Choroid plexus epithelial cell (primary cell): ENCODE results near the gene EME2.

Experiments used
- DNase-seq: peaks from one replicate; pipeline ENCODE4 v3.0.0-alpha.2; 2010; ENCODE audit warnings: low read depth
- H3K4me3 ChIP-seq: 2 replicates; pipeline ENCODE4 v1.5.1; 2011; ENCODE audit warnings: low read depth, mild to moderate bottlenecking, control low read depth, low read length, moderate library complexity
- TF ChIP-seq, protein P1 (sequence below): conservative IDR thresholded peaks from 2 replicates; pipeline ENCODE4 v1.5.1; 2011; ENCODE audit warnings: low read depth, mild to moderate bottlenecking, control low read depth, inconsistent platforms, low read length, moderate library complexity

EME2 gene

DNA sequence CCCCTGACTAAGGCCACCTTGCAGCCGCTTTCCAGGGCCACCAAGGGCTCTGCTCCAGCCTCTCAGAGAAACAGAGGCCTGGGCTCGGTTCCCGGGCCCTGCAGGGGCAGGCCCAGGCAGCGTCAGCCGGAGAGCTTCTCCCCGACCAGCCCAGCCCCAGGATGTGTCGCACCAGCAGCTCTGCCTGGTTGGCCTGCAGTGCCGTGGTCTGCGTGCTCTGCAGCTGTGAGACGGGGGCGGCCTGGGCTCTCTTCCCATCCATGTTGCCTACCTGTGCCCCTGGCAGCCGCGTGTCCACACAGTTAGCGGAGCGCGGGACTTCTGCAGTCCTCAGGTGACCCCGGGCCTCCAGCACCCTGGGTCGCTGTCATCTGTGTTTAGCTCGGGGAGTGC is 16.1 kb downstream of the EME2 start:
- H3K4me3 ChIP-seq, result no peak overlapping the region
- DNase-seq, result no peak
- TF ChIP-seq, protein P1, sequence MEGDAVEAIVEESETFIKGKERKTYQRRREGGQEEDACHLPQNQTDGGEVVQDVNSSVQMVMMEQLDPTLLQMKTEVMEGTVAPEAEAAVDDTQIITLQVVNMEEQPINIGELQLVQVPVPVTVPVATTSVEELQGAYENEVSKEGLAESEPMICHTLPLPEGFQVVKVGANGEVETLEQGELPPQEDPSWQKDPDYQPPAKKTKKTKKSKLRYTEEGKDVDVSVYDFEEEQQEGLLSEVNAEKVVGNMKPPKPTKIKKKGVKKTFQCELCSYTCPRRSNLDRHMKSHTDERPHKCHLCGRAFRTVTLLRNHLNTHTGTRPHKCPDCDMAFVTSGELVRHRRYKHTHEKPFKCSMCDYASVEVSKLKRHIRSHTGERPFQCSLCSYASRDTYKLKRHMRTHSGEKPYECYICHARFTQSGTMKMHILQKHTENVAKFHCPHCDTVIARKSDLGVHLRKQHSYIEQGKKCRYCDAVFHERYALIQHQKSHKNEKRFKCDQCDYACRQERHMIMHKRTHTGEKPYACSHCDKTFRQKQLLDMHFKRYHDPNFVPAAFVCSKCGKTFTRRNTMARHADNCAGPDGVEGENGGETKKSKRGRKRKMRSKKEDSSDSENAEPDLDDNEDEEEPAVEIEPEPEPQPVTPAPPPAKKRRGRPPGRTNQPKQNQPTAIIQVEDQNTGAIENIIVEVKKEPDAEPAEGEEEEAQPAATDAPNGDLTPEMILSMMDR, result no peak

DNA sequence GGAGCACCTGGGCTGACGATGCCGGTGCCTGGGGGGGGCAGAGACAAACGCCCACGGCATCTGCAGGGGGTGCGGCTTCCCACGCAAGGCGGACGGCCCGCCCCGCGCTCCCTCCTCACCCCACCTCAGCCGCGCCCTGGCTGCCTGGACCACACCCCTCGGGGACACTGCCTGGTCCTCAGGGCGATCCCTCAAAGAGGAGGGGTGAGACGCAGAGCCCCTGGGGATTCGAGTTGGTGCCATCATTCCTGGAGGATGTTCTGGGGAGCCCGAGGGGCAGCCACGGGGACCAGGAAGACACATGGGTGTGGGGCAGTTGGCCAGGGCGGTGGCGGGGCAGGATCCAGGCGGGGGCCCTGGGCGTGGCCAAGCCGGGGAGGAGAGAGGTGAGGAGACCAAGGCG is 17.0 kb downstream of the EME2 start:
- DNase-seq, result no peak
- no peak overlapping the region for H3K4me3 ChIP-seq
- TF ChIP-seq, protein P1, result no peak

DNA sequence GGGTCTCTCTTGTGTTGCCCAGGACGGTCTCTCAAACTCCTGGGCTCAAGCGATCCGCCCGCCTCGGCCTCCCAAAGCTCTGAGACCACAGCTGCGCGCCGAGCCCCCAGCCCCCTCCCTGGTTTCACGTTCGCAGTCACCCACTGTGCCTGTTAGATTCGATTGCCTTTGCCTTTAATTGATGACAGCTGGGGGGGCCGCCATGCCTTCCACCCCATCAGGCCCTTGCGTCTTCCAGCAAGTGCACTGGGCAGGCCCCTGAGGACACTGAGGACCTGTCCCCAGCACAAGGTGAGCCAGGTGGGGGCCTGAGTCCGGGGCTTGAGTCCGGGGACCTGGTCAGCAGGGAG is 17.6 kb downstream of the EME2 start:
- DNase-seq, result no peak
- H3K4me3 ChIP-seq, result no peak overlapping the region
- TF ChIP-seq, protein P1, result no peak

DNA sequence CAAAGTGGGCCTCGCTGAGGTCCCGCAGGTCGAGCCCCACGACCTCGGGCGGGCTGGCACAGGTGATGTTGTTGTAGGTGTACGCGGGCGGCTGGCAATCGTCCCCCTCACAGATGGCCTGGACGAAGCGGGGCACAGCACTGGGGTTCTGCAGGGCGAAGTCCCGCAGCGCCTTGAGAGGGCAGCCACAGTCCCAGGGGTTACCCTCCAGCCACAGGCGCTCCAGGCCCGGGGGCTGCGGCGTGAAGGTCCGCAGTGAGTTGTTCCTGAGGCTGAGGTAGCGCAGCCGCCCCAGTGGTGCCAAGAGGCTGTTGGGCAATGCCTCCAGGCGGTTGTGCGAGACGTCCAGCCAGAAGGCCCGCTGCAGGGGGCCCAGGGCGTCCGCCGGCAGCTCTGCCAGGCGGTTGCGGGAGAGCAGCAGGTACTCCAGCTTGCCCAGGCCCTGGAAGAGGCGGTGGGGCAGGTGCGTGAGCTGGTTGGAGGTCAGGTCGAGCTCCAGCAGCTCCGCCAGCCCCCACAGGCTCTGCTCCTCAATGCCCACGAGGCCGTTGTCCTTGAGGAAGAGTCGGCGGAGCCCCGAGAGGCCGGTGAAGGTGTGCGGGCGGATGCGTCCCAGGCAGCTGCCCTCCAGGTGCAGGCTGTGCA is 18.1 kb downstream of the EME2 start:
- H3K4me3 ChIP-seq, result no peak overlapping the region
- TF ChIP-seq, protein P1, result no peak
- DNase-seq, result no peak

DNA sequence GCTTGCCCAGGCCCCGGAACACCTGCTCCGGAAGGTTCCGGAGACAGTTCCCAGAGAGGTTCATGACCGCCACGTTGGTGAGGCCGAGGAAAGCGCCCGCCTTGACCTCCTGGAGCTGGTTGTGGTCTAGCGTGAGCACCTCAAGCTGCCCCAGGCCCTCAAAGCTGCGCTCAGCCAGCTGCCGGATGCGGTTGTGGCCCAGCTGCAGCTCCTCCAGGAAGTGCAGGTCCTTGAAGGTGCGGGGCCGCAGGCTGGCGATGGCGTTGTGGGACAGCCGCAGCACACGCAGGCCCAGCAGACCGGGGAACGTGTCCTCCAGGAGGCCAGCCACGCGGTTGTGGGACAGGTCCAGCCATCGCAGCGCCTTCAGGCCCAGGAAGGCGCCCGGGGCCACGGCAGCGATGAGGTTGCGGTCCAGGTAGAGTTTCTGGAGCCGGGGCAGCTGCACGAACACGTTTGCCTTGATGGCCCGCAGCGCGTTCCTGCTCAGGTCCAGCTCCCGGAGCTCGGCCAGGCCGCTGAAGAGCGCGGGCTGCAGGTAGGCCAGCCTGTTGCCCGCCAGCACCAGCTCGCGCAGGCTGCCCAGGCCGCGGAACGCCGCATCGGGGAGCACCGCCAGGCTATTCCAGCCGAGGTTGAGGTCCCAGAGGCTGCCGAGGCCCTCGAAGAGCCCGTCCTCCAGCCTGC is 18.8 kb downstream of the EME2 start:
- no peak overlapping the region for H3K4me3 ChIP-seq
- TF ChIP-seq, protein P1, result no peak
- DNase-seq, result no peak

DNA sequence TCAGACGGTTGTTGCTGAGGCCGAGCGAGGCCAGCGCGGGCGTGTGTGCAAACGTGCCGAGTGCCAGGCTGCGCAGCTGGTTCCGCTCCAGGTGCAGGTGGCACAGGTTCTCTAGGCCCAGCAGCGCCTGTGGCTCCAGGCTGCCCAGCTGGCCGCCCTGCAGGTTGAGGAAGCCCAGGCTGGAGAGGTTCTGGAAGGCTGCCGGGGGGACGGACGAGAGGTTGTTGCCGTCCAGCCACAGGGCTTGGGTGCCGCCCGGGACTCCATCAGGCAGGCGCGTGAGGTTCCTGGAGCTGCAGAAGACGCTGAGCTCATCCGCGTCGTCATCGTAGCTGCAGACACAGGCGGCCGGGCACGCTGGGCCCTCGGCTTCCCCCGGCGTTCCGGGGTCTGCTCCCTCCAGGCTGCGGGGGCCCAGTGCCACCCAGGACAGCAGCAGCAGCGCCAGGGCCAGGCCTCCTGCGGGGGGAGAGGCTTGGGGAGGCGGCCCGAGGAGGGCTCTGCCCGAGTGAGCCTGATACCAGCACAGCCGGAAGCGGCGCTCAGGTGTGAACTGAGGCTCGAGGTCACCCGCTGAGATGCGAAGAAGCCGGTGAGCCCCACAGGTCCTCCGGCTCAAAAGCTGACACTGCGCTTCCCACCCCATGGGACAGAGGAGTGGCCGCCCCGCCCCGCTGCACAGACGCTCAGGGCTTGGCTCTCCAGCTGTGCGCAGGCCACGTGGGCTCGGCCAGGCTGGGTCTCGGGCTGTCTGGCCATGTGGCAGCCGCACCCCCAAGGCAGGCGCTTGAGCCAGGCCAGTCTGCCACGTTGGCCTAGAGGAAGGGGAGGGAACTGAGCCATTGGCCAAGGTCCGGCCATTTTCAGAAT is 19.6 kb downstream of the EME2 start:
- no peak for DNase-seq

More for the DNA sequence above, 19.6 kb downstream of the EME2 start:
- TF ChIP-seq, protein P1, result no peak
- no peak overlapping the region for H3K4me3 ChIP-seq
